DMS79 treated with DMSO at 0.1 percent for 48 hours (cell line): ENCODE measurements around the gene PCSK7.

ENCODE experiments used
- DNase-seq: peaks from one replicate; lab custom pipeline; 2025; lab: John Stamatoyannopoulos, UW

The PCSK7 gene

GRCh38 chr11:117230999-117231841 lies 653 bp downstream of the PCSK7 start:
- no peak for DNase-seq

- no peak for DNase-seq
Measured at GRCh38 chr11:117230286-117230961, 1.4 kb downstream of the PCSK7 start.

DNA sequence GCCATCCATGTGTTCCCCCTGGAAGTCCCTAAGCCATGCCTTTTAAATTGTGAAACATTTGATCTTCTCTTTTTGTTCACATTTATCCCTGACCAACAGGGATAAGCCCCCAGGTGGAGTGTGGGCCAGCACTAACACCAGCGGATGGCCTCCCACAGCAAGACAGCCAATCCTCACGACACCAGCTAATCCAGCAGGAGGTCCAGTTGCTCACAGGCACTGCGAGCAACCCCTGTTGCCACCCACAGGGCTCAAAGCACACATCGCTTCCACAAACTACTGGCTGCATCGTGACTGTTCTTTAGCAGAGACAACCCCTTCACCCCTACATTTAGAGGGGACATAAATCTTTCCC lies 2.0 kb downstream of the PCSK7 start:
- DNase-seq, result no peak

DNA sequence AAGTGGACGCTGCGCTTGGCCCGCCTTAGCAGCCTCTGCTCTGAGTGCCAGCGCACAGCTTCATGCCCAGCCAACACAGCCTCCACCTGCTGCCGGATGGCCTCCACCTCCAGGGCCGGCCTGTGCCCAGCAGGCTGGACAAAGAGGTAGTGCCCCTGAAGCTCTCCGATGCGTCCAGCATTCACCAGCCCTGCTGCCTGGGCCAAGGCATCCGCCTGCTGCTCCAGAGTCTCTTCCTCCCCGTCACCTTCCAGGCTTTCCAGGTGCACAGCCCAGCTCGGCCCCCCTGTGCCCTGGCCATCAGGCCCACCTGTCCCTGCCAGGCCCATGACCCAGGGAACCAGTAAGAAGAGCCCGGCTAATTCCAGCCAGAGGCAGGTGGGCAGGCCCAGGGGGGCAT lies 2.5 kb downstream of the PCSK7 start:
- no peak for DNase-seq

DNA sequence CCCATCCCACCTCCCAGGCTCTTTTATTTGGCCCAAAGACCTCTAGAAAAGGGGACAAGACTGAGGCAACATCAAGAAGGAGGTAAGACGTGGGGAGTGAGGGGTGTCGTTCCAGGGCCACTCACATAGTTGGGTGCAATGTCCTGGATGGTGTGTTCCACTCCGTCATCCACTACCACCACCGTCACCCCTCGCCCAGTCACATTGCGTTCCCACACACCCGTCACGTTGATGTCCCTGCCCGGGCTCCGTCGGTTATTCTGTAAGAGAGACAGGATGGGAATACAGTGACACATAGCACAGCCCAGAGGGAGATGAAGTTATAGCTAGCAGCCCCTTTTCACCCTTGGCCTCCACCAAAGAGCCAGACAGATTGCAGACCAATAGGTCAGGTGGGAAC lies 3.8 kb downstream of the PCSK7 start:
- DNase-seq, result no peak

DNA sequence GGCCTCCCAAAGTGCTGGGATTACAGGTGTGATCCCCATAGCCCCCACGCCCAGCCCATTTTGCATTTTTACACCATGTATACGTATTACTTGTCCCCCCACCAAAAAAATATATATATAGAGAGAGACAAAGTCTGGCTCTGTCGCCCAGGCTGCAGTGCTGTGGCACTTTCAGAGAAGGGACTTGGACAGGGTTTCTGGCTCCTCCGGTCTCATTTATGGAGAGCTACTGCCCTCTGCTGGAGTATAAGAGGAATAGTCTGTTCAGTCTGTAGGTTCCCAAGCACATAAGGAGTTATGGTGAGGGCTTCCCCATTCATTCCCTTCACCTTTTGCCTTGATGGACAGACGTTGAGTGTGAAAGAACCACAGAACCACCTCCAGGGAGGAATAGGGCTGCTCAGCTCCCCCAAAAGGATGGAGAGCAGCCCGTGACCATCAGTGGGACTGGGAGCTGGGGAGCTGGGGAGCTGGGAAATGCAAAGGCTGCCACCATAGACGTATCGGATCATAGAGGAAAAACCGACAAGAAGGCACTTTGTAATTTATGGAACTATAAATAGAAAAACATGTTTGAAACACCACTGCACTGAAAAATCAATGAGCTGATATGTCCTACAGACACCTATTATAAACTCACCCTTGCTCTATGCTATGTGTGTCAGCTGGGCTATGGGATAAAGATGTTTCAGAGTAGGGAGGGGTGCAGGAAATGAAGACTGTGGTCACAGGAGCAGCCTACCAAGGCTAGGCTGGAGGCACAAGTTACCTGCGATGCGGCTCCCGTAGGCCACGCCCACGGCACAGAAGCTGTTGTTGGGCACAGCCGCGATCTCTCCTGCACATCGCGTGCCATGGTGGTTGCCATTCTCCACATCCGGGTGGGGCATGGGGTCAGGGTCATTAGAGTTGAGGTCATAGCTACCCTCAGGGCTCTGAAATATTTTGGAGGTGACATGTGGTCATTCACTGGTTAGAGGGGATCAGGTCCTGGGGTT lies 5.2 kb downstream of the PCSK7 start:
- DNase-seq, result peak; percentile 92

GRCh38 chr11:117225553-117226170 lies 6.2 kb downstream of the PCSK7 start:
- DNase-seq, result no peak

DNA sequence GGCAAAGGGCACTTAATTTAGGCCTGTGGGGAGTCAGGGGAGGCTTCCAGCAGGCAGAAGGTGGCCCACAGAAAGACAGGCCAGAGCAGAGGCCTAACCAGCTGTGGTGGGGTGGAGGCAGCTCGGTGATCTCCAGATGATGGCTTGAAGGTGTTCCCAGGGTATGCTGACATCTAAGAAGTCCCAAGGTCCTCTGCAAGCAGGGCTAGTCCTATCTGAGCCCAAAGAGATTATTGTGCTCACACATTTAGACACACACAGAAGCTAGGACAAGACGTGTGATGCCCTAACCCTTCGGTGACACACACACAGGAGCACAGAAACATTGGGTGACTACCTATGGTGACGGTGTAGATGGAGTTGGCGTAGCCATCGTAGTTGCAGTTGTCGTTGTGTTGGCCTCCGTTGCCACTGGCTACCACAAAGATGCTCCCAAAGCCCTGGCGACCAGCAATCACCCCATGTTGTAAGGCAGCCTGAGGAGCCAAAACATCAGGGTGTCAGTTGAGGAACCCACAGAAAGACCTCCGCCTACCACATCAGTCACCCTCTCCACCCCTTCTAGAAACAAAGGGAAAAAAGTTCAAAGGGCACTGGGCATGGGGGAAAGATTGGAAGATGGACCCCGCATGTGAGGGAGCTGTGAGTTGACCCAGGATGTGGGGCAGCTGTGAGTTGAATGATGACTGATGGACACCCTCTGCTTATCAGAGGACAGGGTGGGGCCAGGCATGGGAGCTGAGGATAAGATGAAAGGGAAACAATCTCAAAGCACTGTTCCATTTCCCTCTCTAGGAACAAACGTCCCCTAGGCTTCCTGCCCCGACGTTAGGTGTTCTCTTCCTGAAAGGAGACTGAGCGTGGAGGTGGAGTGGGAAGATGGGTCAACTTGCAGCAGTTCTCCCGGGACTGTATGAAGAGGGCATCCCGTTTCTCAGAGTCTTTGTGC lies 7.9 kb downstream of the PCSK7 start:
- no peak for DNase-seq

DNA sequence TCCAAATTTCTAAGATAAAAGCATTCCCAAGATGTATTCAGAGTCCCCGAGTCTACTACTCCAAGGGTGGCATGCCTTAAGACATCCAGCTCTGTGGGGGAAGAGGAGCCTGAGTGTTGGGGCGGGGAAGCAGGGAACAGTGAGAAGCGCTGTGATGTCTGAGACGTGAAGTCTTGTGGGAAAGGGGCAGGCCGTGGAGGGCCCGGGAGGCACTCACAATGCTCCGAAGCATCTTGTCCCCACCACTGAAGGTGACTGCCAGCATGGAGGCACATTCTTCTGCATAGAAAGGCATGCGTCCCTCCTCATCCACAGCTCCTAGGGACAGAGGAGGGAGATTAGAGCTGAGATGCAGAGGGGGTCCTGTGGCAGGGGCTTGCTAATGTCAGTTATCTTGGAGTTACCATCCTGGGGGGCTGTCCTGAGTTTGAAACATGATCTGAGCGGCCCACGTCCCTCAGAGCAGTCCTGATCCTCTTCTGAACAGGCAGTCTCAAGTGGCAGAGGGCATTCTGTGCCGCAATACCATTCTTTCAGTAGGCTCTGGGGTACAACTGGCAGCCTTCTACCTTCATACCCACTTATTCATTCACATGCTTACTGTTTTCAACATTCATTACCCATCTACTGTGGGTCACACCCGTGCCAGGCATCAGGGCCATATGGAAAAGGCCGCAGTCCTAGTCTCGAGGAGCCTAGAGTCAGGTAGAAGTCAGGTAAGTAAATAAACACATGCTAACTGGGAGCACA lies 8.7 kb downstream of the PCSK7 start:
- no peak for DNase-seq

DNA sequence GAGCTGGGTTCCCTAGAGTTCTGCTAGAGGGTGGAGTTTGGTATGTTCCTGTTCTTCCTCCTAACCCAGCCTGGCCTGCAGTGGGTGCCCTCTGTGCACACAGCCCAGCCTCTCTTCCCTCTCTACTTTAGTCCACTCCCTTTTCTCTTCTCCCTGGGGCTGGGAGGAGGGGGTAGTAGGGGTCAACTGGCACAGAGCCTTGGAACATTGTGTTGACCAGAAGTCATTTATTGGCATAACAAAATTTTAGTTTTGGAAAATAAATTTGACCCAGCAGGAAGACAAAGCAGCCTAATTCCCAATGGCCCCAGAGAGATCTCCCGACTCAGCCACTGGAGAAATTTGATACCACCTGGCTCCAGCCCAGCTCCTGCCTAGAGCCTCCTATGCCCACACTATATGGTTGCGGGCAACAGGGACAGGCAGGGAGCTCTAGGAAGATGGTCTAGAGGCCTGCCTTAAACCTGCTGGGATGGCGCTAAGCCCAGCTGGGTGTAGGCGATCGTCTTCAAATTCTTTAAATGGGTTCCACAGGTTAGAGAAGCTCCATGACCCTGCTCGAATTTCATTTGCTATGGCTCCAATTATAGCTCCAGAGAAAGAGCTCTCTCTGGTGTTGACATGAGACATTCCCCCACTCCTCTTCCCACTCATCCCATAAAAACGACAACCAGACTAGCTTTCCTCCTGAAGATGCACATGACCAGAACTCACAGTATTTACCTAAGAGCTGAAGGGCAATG lies 9.9 kb downstream of the PCSK7 start:
- peak; percentile 88 for DNase-seq

DNA sequence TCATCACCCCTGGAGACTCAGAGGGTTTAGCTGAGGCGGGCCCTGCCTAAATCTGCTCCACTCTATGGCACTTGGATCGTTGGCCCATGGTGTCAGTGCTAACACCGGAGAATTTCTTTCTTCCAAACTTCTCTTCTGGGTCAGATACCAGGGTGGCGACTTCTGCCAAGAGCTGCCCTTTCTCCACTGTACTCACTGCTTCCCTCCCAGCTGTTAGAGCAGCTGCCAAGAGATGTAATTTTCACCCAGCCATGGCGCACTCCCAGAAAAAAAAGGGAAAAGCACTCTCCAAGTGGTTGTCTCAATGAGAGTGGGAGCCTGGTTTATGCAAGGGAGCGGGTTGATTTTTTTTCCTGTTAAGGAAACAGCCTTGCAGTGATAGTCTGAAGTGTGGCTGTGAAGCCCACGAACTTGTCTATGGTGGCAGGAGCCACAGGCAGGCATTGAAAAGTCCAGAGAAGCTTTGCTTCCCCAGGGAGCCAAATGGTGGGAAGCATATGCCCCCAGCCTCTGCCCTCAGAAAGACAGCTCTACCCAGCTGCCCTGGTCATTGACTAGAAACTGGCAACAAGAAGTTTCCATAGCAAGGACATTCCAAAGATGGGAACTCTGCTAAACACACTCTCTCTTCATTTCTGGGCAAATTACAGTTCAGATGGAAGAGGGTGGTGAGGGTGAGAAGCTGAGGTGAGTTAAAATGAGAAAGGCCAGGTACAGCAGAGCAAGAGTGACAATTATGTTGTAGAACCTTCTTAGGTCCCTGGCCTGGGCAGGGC lies 10.7 kb downstream of the PCSK7 start:
- peak; percentile 90 for DNase-seq

- peak; percentile 84 for DNase-seq
Measured at GRCh38 chr11:117220568-117220967, 11.3 kb downstream of the PCSK7 start.

- DNase-seq, result no peak
Measured at GRCh38 chr11:117219995-117220394, 11.9 kb downstream of the PCSK7 start.

DNA sequence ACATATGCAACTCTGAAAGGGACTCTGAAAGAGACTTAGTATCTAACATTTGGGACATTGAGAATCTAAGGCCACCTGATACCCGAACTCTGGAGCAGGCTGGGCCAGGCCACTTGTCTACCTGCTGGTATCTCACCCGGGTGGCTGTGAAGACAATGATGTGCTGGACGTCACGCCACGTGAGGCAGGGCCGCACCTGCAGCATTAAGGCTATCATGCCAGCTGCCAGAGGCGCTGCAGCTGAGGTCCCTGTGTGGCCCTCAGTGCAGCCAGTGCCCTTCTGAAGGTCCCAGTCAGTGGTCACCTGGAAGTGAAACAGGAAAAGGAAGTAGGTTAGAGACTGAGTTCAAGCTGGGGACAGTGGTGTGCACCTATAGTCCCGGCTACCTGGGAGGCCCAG lies 12.4 kb downstream of the PCSK7 start:
- no peak for DNase-seq

DNA sequence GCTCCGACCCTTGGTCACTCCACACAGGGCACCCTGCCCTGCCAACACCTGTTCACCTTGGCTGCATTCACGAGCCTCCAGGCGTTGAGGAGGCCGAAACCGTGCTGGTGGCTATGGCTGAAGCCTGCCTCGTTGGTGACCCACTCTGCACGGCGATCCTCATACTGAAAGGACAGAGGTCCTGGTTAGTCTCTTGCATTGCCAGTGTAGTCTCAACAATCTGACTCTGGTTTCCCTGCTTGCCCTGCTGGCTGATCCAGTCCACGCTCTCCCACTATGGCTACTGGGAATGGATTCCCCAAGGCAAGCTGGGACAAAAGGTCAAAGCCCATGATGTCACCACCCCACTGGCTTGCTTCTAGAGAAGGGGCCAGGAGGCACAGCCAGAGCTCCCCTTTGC lies 12.9 kb downstream of the PCSK7 start:
- DNase-seq, result no peak

DNA sequence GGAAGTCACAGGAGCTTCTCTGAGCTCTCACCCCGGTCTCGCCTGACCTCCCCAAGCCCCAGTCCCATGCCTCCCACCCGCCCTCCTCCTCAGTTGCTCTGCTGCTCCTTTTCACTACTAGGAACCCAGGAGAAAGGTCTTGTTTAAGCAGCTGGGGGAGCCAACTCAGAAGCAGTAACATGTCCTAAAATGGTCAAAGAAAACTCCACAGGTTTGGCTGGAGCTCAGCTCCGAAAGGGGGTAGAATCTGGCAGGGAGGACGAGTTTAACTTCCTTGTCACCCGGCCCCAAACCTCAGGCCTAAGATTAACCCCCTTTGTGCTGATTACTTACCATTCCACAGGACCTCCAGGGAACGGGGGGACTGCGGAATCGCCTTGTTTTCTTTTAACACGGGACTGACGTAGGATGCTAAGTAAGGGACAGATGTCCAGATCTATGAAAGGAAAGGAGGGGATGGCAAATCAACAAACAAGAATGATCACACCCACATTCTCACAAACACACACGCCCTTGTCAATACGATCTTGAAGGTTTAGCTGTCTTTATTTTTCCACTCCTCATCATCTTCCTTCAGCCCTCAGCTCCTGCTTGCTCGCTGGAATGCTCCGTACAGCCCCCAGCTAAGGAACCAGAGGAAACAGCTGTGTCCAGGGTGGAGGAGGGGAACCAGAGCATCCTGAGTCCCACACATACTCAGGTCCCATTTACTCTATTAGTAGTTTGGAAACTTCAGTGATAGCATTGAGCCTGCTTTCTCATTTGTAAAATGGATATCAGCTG lies 13.5 kb downstream of the PCSK7 start:
- no peak for DNase-seq

- no peak for DNase-seq
Measured at GRCh38 chr11:117217141-117218084, 14.5 kb downstream of the PCSK7 start.
